Right lobe of liver (tissue), 4 donors: ENCODE measurements around the gene SMU1.

Experiments used
- CTCF ChIP-seq, 4 donors: fragments of 200-600 bp in 3 of 4; fragments of 450-650 bp in 1 of 4; IDR thresholded peaks; one replicate each; pipeline versions ENCODE4 v1.5.1 to v1.8.0; 2016 to 2022; ENCODE audit warnings: antibody characterized with exemption in 4 of 4, mild to moderate bottlenecking in 2 of 4
- POLR2A ChIP-seq: fragments of 450-650 bp; IDR thresholded peaks from one replicate; pipeline ENCODE4 v1.6.1; 2017; ENCODE audit warnings: antibody characterized with exemption, mild to moderate bottlenecking
- donor health status: DM: no; HTN: no; CAD: no.
- donor health status: DM: no; HTN: no; CAD: no.
- donor health status: DM: no; HTN: yes; CAD: no.

- TF ChIP-seq CTCF (IDR thresholded peaks at IDR 0.05) (no peak), POLR2A (no peak)
These were observed 47.6 kb upstream of the SMU1 start for GRCh38 chr9:33124046-33124445.
